SK-N-SH treated with all-trans-retinoic acid at 6 μM for 48 hours (cell line): ENCODE results near the gene MED16.

Experiments
- BACH2 ChIP-seq: fragments of 250-450 bp; sonication (Bioruptor Pico); IDR thresholded peaks from 2 replicates; pipeline ENCODE4 v1.9.0; 2021; ENCODE audit warnings: mild to moderate bottlenecking, borderline replicate concordance
- CSDC2 ChIP-seq: fragments of 250-450 bp; sonication (Bioruptor Pico); IDR thresholded peaks from 2 replicates; pipeline ENCODE4 v1.5.0; 2020; ENCODE audit warnings: mild to moderate bottlenecking, moderate library complexity
- ESRRG ChIP-seq: fragments of 250-450 bp; sonication (Bioruptor Pico); IDR thresholded peaks from 2 replicates; pipeline ENCODE4 v1.6.1; 2021; ENCODE audit warnings: mild to moderate bottlenecking
- ISL1 ChIP-seq: fragments of 250-450 bp; sonication (Bioruptor Pico); IDR thresholded peaks from 2 replicates; pipeline ENCODE4 v2.1.2; 2022; ENCODE audit warnings: mild to moderate bottlenecking, moderate library complexity
- OSR1 ChIP-seq: fragments of 250-450 bp; sonication (Bioruptor Pico); IDR thresholded peaks from 2 replicates; pipeline ENCODE4 v1.8.0; 2022; ENCODE audit warnings: moderate library complexity, mild to moderate bottlenecking, inconsistent platforms
- PPARA ChIP-seq: fragments of 250-450 bp; sonication (Bioruptor Pico); IDR thresholded peaks from 2 replicates; pipeline ENCODE4 v1.5.0; 2020; ENCODE audit warnings: mild to moderate bottlenecking, borderline replicate concordance
- RARB ChIP-seq: fragments of 250-450 bp; sonication (Bioruptor Pico); IDR thresholded peaks from 2 replicates; pipeline ENCODE4 v1.8.0; 2021; ENCODE audit warnings: mild to moderate bottlenecking, moderate library complexity
- SNAI2 ChIP-seq: fragments of 250-450 bp; sonication (Bioruptor Pico); IDR thresholded peaks from 2 replicates; pipeline ENCODE4 v1.5.0; 2020; ENCODE audit warnings: mild to moderate bottlenecking, moderate library complexity
- TCF4 ChIP-seq: fragments of 250-450 bp; sonication (Bioruptor Pico); IDR thresholded peaks from 2 replicates; pipeline ENCODE4 v1.8.0; 2021; ENCODE audit warnings: mild to moderate bottlenecking, moderate library complexity, borderline replicate concordance
- ZC3H10 ChIP-seq: fragments of 250-450 bp; sonication (Bioruptor Pico); IDR thresholded peaks from 2 replicates; pipeline ENCODE4 v1.5.1; 2021; ENCODE audit warnings: mild to moderate bottlenecking, moderate library complexity
- ZFP3 ChIP-seq: fragments of 250-450 bp; sonication (Bioruptor Pico); IDR thresholded peaks from 2 replicates; pipeline ENCODE4 v1.5.0; 2020; ENCODE audit warnings: mild to moderate bottlenecking, moderate library complexity
- ZFP30 ChIP-seq: fragments of 450-650 bp; formaldehyde crosslinking; IDR thresholded peaks from 2 replicates; pipeline ENCODE4 v1.5.0; 2022; ENCODE audit warnings: mild to moderate bottlenecking, moderate library complexity
- ZNF70 ChIP-seq: fragments of 450-650 bp; formaldehyde crosslinking; IDR thresholded peaks from 2 replicates; pipeline ENCODE4 v1.5.0; 2020; ENCODE audit warnings: mild to moderate bottlenecking, moderate library complexity

DNA sequence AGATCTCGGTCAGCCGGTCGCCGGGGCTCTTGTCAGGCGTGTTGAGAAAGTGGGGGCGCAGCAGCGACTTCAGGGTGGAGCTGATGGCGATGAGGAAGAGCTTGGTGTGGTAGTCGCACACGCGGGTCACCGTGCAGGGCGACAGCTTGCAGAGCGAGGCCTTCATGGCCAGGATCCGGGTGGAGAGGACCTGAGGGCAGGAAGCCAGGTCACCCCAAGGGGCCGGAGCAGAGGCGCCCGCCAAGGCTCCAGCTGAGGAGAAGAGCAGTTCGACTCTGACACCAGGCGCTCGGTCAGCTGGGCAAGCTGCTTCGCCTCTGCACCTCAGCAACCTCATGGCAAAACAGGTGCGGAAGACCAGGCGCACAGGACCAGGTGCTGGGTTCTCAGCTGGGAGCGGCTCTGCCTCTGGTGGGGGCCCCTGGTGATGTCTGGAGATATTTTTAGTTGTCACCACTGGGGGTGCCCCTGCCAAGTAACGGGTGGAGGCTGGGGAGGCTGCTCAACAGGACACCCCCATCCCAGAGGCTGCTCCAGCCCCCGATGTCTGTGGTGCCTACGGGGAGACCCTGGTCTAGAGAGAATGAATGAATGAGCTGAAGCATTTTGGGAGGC, 17.6 kb downstream of the MED16 start:
- TF ChIP-seq CSDC2 = no peak
- TF ChIP-seq ZNF70 (CRISPR knock-in tag) = no peak
- TF ChIP-seq TCF4 (CRISPR knock-in tag) = no peak
- no peak for TF ChIP-seq SNAI2 (CRISPR knock-in tag)
- TF ChIP-seq ESRRG (CRISPR knock-in tag) = no peak
- no peak for TF ChIP-seq OSR1 (CRISPR knock-in tag)
- TF ChIP-seq RARB (CRISPR knock-in tag) = no peak
- no peak for TF ChIP-seq BACH2 (CRISPR knock-in tag)
- no peak for TF ChIP-seq ISL1 (CRISPR knock-in tag)
- no peak for TF ChIP-seq PPARA (CRISPR knock-in tag)
- no peak for TF ChIP-seq ZC3H10 (CRISPR knock-in tag)
- no peak for TF ChIP-seq ZFP3 (CRISPR knock-in tag)
- TF ChIP-seq ZFP30 (CRISPR knock-in tag) = no peak
